OCI-M2 (cell line): ENCODE measurements around the gene CCR9.
"Not testable (repeated sequence)": the region's sequence is repeated elsewhere in the genome, so short reads cannot be mapped to it uniquely, and the experiment has no call there.

Experiments
- DNase-seq: peaks from one replicate; lab custom pipeline; 2025; ENCODE audit not compliant: unreplicated experiment; lab: John Stamatoyannopoulos, UW

Gene CCR9, protein sequence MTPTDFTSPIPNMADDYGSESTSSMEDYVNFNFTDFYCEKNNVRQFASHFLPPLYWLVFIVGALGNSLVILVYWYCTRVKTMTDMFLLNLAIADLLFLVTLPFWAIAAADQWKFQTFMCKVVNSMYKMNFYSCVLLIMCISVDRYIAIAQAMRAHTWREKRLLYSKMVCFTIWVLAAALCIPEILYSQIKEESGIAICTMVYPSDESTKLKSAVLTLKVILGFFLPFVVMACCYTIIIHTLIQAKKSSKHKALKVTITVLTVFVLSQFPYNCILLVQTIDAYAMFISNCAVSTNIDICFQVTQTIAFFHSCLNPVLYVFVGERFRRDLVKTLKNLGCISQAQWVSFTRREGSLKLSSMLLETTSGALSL

DNA sequence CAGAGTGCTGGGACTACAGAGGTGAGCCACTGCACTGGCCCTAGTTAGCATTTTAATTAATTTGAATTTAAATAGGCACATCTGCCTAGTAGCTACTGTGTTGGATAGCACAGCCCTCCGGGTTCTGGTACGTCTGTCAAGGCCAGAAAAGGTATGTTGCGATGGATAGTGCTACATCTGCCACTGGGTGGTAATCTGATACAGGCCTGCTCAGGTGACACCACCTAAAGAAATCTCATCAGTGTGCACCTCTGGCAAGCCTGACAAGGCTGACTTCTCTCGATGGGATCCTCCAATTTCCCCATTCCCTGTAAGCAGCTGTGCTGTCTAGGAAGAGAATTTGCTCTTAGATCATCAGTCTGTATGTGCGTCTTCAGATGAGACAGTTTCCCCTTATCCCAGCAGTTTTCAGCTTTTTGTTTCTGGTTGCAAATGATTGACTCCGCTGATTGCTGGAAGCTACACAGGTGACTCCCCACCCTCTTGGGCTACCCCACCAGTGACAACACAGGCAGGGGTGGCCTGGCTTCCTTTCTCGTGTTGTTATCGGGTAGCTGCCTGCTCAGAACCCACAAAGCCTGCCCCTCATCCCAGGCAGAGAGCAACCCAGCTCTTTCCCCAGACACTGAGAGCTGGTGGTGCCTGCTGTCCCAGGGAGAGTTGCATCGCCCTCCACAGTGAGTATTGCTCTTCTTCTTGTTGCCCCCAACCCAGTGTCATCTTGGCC is at the start of gene CCR9:
Gene CCR9, plus strand, starts transcription at position 565 of the 727 bp plus-strand sequence. CDS start 8,391 bp downstream, outside the sequence.
- no peak for DNase-seq

DNA sequence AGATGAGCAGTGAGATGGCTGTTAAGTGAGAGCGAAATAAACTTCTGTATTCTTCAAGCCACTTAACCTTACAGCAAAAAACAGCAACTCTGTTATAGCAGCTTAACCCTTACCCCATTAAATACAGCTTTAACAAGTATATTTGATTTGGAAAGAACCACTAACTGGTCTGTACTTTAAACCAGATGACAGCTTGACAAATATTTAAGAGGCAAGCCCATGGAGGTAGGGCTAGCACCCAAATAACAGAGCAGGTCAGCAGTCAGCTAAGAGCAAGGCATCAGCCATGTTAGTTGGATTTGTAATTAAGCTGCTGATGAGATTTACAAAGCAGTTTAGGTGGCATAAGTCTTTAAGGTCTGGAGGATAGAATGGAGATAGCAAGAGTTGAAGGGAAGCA is 47.9 kb upstream of the CCR9 start:
- no peak for DNase-seq

DNA sequence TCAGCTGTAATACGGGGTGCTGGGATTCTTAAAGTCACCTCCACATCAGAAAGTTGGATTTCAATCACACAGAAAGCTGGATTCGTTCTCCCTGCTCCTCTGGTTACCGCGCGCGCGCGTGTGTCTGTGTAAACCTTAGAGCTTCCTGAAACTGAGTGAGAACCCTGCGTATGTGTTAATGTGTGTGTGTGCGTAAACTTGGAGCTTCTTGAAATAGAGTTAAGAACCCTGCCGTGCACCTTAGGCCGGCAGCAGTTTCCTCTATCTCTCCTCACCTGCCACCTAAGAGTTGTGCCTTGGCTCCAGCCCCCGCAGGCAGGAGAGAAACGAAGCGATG is 45.0 kb upstream of the CCR9 start:
- DNase-seq: no peak

DNA sequence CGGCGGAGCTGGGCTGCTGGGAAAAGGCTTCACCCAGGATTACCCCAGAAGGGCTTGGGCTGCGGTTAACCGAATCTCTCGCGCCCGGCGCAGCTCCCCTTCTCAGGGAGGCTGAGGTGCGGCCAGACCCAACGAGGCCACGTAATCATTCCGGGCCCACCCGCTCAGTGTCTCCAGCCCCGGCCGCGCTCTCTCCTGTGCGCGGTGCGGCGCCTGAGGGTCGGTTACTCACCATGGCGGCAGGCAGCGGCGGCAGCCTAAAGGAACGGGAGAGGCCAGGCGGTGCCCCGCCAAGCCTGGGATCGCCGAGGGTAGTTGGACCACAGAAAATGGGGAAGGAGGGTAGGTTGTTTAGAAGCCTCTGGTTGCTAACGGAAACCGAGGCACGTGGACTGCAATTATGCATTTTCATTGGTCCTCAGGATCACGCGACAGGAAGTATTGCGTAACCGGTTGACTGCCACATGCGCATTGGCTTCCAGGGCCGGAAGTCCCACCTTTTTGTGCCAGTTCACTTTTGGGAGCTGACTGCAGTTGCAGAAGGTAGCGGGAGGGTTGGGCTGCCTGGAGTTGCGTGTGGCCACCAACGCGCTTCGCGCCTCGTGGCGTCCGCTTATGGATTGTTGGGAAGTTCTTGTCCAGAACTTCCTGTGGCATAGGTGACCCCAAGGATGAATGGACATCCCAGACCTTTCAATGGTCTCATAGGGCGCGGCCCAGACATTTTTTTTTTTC is 44.4 kb upstream of the CCR9 start, which contains the start of gene LZTFL1:
Gene LZTFL1, minus strand, starts transcription at position 363 of the 735 bp plus-strand sequence. Its CDS starts 128 bp downstream, at position 235.
- peak; percentile 42 for DNase-seq

DNA sequence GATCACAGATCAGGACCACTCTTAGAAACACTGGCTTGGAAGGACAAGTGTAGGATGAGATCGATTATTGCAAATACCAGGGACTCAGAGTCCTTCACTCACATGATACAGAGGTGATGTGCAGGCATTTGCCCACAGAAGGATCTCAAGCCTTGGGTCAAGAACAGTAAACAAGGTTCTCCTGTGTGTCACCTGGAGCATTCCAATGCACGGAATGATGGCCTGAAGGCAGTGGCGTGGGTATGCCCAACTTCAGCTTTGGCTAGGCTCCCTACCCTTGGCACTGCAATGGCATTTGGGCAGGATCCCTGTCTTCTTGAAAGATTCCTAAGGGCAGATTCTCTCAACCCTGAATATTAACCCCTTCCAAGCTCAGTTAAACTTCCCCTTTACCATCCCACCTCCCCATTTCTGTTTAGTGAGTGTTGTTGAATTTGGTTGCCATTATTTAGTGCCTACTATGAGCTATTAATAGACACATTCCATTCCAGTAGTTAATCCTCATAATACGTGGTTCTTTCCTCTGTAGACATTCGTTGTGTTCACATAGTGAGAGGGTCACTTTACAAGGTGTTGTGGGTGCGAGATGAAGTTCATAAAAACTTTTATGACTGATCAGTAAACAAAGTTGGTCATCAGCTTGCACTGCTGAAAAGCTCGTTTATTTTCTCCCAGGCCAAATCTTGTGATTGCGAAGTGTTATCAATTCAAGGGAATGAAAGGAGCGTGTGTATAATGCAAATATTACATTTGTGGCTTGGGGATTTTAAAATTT is 43.3 kb upstream of the CCR9 start:
- DNase-seq: no peak

DNA sequence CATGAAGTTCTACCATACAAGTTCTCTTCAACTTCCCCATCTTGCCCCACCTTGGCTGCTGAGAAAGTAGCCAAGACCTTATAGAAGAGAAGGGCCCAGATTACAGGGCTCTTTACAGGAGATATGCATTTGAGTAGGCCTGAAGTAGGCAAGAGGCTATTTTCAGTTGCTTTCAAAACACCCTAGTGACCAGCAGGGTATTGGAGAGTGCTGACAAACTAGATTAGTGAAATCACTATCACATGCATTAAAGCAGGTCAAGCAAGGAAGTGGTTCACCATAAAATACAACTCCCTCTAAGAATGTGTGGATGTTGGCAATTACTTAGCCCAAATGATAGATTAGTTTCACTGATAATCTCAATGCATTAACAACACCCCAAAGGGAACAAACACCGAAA is 41.7 kb upstream of the CCR9 start:
- no peak for DNase-seq

DNA sequence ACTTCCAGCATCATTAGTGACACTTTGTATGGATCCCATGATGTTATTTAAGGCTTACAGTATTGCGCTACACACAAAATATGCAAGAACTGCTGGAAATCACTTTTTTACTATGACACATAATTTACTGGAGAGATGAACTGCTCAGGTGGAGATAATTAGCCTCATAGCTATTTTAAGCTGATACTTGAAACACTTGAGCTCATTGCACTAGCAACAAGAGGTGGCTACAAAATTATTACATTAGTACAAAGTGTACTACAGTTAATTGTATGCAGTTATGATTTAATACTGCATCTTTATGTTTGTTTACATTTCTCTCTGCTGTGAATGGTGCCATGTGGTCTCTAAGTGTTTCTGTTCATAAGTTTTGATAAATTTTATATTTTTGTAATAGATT is 38.0 kb upstream of the CCR9 start:
- DNase-seq: no peak

DNA sequence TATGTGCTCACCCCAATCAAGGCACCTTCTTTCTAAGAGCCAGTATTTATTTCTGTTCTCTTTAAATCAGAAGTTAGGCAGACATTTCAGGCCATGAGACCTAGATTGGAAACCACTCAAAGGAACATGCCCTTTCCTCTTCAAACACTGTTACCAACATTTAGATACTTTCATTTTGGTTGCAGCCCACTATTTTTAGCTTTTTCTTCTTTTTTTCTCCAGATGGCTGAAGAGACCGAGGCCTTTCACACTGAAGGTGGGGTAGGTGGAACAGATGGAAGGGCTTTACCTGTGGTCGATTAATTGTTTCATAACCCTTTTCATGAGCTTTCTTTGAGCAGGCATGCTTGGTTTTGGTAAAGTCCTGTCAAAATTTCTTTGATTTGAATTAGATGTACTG is 33.5 kb upstream of the CCR9 start:
- DNase-seq: no peak

DNA sequence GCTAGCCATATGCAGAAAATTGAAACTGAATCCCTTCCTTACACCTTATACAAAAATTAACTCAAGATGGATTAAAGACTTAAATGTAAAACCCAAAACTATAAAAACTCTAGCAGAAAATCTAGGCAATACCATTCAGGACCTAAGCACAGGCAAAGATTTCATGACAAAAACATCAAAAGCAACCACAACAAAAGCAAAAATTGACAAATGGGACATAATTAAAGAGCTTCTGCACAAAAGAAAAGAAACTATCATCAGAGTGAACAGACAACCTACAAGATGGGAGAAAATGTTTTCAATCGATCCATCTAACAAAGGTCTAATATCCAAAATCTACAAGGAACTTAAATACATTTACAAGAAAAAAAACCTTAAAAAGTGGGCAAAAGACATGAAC is 30.0 kb upstream of the CCR9 start:
- DNase-seq: not testable (repeated sequence)

DNA sequence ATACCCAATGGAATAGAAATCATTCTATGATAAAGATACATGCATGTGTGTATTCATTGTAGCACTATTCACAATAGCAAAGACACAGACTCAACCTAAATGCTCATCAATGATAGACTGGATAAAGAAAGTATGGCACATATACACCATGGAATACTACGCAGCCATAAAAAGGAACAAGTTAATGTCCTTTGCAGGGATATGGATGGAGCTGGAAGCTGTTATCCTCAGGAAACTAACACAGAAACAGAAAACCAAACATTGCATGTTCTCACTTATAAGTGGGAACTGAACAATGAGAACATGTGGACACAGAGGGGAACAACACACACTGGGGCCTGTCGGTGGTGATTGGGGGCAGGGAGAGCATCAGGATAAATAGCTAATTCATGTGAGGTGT is 29.3 kb upstream of the CCR9 start:
- DNase-seq: not testable (repeated sequence)

DNA sequence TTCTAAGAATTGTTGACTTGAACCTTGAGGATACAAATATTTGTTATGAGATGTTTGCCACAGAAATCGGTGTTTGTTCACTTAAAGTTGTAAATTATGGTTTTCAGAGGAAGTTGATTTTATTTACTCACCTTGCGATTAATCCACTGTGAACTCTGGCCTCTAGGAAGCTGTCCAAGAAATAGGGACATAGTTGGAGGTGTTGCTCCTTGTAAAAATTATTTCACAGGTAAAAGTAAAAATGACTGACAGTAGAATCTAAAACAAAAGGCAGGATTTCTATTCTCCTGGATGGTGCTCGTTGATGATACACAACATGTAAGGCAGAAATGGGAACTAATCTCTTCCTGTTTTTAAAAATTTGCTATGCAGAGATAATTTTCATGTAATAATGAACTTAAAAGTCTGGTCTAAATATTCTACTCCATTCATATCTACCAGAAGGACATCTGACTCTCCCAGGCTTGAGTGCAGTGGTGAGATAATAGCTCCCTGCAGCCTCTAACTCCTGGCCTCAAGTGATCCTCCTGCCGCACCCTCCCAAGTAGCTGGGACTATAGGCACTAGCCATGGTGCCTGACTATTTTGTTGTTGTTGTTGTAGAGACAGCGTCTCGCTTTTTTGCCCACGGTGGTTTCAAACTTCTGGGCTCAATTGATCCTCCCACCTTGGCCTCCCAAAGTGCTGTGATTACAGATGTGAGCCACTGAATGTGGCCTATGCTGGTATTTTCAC is 27.4 kb upstream of the CCR9 start:
- DNase-seq: peak; percentile 56

DNA sequence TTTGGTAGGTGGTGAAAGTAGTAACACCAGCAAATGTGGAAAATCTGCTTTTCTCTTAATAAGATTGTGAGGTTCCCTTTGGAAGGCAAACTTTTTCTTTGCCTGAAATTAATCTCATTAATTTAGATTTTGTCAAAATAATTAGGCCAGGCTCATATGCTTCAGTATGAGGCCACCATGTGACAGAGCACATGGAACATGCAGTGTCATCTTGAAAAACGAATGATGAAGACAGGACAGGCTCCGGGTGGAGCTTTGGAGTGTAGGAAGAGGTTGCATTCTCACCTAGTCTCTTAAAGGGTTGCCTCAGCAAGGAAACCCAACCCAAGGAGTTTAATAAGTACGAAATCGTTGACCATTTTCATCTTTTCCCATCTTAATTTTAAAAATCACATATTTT is 25.9 kb upstream of the CCR9 start:
- DNase-seq: no peak

DNA sequence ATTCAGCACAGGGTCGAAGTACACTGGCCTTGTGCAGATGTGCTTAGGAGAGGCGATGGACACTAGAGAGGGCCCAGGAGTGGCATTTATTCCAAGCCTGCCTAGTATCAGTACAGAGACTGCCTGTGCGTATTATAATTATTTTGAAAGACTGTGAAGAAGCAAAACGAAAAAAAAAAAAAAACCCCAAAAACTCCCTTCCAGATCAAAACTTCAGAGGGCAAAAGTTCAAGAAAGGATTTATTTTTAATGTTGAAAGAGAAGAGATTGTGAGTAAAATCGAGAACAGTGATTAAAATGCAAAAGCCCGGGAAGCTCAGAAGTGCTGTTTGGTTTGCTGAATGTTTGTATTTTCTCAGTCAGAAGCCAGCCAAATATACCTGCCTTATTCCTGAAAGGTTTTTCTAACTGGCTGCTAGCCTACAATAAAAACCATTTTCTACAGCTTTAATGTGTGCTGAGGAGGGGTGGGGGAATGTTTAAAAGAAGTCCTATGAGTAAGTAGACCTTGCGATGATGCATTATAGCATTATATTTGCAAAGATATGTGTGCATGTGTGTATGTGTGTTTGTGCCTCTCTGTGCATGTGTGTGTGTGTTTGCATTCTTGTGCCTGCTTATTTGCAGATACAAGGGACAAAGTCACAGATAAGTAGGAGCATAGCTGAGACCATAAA is 25.2 kb upstream of the CCR9 start:
- no peak for DNase-seq

DNA sequence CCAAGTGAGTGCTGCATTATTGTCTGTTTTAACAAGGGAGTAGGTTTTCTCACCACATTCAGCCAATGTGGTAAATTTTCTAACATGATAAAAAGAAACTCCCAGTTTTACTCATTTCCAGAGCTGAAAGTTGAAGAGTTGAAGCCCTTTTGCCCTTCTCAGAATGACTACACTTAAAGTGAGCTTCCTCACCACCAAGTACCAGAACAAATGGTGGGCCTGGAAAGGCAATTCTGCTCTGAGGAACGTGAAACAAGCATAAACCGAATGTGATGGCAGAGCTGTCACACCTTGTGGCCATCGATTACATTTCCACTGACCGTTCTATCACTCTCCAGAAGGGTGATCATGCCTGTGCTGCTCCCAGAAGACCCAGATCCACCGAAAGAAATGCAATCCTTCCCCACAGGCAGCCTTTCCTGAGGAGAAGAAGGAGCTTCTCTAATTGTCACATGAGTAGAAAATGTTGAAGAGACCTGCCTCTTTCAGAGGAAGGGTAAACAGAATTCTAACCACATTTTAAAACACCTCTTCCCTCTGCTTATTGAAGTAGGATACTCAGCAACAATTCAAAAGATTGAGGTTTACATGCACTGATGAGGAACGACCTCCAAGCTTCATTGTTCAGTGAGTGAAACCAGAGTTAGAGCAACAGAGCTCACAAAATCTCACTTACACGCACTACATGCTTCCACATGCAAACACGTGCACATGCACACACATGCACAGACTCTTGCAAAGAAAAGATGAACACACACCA is 21.4 kb upstream of the CCR9 start:
- no peak for DNase-seq

DNA sequence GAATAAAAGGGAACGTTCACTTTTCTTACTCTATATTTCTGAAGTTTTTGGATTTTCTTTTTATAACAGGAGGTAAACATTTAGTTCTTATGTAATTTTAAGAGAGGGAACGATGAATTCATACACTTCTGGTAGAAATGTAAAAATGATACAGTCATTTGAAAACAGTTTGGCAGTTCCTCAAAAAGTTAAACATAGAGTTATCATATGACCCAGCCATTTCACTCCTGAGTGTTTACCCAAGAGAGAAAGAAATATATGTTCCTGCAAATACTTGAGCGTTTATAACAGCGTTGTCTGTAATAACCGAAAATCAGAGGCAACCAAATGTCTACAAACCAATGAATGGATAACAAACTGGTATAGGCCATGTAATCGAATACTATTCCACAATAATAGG is 20.8 kb upstream of the CCR9 start:
- DNase-seq: no peak

DNA sequence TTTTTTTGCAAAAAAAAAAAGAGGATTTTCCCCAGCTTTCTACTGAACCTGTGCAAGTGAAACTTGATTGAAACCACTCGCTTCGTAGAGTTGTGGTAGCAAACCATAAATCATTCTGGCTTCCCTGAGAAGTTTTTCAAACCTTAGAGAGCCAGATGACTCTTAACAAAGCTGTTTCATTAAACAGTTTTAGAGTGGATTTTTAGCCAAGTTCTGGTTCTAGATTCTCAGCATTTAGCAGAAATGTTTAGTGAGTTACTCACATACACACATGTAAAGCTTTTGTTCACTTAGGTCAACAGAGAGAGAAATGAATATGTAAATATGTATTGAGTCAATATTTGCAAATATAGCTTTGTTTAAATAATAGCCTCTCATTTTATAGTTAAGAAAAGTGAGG is 18.1 kb upstream of the CCR9 start:
- DNase-seq: no peak

DNA sequence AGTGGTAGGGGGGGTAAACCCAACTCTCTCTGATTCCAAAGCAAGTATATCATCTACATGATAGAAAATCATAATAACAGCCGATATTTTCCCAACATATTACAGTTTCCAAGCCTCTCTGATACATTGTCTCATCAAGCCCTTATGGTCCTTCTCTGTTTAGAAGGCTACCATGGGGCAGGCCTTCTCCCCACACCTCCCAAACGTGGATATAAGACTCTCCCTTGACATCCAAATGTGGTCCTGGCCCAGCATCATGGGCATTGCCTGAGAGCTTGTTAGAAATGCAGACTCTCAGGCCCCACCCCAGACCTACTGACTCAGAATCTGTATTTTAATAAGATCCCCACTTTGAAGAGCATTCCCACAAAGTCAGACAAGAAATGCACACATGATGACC is 17.7 kb upstream of the CCR9 start:
- DNase-seq: no peak

DNA sequence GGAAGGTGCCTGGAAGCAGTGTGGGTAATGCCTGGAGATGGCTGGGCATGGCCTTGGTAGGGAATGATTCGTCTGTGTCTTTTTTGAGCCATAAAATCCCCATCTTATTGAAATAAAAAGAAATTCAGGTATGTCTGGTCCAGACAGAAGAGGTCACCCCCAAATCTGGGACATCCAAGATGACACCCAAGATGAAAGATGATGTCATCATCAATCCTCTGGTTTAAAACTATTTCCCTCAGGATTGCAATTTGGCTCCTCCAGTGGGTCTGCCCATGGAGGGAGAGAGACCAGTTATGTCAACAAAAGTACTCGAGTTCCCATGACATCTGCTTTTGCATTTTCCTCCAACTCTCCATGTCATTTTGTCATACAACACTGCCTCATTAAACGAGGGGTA is 16.7 kb upstream of the CCR9 start:
- DNase-seq: no peak

DNA sequence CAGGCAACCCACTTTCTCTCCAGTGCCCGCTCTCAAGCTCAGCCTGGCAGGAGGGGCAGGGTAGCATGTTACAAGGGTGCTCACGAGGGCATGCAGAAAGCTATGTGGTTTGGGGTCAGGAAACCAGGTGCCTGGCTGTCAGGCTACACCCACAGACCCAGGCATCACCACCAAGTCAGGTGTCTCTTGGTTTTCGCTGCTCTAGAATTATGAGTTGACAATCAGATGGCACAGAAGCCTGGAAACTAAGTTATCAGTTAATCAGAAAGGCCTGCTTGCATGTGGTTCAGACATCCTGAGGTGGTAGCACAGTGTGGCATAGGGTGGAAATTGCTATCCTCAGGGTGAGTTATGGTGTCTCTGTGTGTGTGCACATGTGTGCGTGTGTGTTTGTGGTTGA is 16.2 kb upstream of the CCR9 start:
- DNase-seq: no peak
